PC-3 (cell line): Measurements from ENCODE around the gene ABCC2. TPM values are rescaled to one million over a fixed set of nuclear protein-coding genes. Genes with fewer than 3 reads are reported as not detected.
A peak's percentile ranks its signal among the peaks of the same experiment; 100 is the strongest.

Source experiments
- ATAC-seq: fragments of 200-7000 bp; cut with Tn5 transposase; 2 replicates; pipeline ENCODE4 v1.9.1; 2020; ENCODE audit warnings: mild to moderate bottlenecking, moderate library complexity
- BruUV-seq: library from RNA; stranded (reverse); fragments of 400-500 nt; replicated peaks from 2 replicates; lab custom pipeline; 2021; lab: Mats Ljungman, UMichigan
- CTCF ChIA-PET: fragments of 300-600 bp; sonication (Branson Sonifier 250); formaldehyde crosslinking; loops from one replicate; lab custom pipeline; 2022; ENCODE audit warnings: antibody characterized with exemption; lab: Charles Lee
- POLR2A ChIA-PET: fragments of 300-600 bp; sonication (Branson Sonifier 250); formaldehyde crosslinking; loops from one replicate; lab custom pipeline; 2022; ENCODE audit warnings: antibody characterized with exemption; ENCODE audit not compliant: unreplicated experiment; lab: Charles Lee
- DNase-seq: peaks from one replicate; pipeline ENCODE4 v3.0.0-alpha.2; 2015
- H2AFZ ChIP-seq: fragments of 300-600 bp; sonication (generic); 2 replicates; pipeline ENCODE4 v1.6.0; 2016; ENCODE audit warnings: antibody characterized with exemption, low read length
- H3F3A ChIP-seq: fragments of 300-600 bp; sonication (generic); one replicate; pipeline ENCODE4 v1.6.0; 2017; ENCODE audit warnings: antibody characterized with exemption, low read length, control low read depth, mild to moderate bottlenecking; ENCODE audit not compliant: unreplicated experiment
- H3K27ac ChIP-seq: fragments of 300-600 bp; sonication (generic); 2 replicates; pipeline ENCODE4 v1.5.1; 2016; ENCODE audit warnings: mild to moderate bottlenecking, low read length
- H3K27me3 ChIP-seq: fragments of 300-600 bp; sonication (generic); 2 replicates; pipeline ENCODE4 v1.6.1; 2016; ENCODE audit warnings: low read length, mixed read lengths
- H3K36me3 ChIP-seq: fragments of 300-600 bp; sonication (generic); 2 replicates; pipeline ENCODE4 v1.6.1; 2016; ENCODE audit warnings: low read depth, mixed run types, low read length, mixed read lengths
- H3K4me1 ChIP-seq: fragments of 300-600 bp; sonication (generic); 2 replicates; pipeline ENCODE4 v1.5.1; 2016; ENCODE audit warnings: low read length; ENCODE audit not compliant: insufficient read depth
- H3K4me2 ChIP-seq: fragments of 300-600 bp; sonication (generic); 2 replicates; pipeline ENCODE4 v1.6.0; 2016; ENCODE audit warnings: low read length
- H3K4me3 ChIP-seq: fragments of 300-600 bp; sonication (generic); 2 replicates; pipeline ENCODE4 v1.5.1; 2016; ENCODE audit warnings: mild to moderate bottlenecking, low read length, mixed read lengths
- H3K79me2 ChIP-seq: fragments of 300-600 bp; sonication (generic); 2 replicates; pipeline ENCODE4 v1.6.1; 2017; ENCODE audit warnings: low read length, mixed read lengths
- H3K9ac ChIP-seq: fragments of 300-600 bp; sonication (generic); 2 replicates; pipeline ENCODE4 v1.6.0; 2016; ENCODE audit warnings: mild to moderate bottlenecking, low read length
- H3K9me2 ChIP-seq: fragments of 300-600 bp; sonication (generic); replicated peaks from 2 replicates; pipeline ENCODE4 v1.6.1; 2016; ENCODE audit warnings: mixed run types, low read length, mixed read lengths
- H3K9me3 ChIP-seq: fragments of 300-600 bp; sonication (generic); 2 replicates; pipeline ENCODE4 v1.6.1; 2016; ENCODE audit warnings: low read length, mixed read lengths
- H4K20me1 ChIP-seq: fragments of 300-600 bp; sonication (generic); 2 replicates; pipeline ENCODE4 v1.6.1; 2016; ENCODE audit warnings: low read length, mixed read lengths
- CTCF ChIP-seq: fragments of 300-600 bp; sonication (generic); conservative IDR thresholded peaks from 2 replicates; pipeline ENCODE4 v1.5.1; 2017; ENCODE audit warnings: antibody characterized with exemption, low read depth, mild to moderate bottlenecking, low read length
- EZH2 ChIP-seq: fragments of 300-600 bp; sonication (generic); IDR thresholded peaks from one replicate; pipeline ENCODE4 v1.6.1; 2017; ENCODE audit warnings: antibody characterized with exemption, mild to moderate bottlenecking, low read length; ENCODE audit not compliant: unreplicated experiment
- EZH2phosphoT487 ChIP-seq: fragments of 300-600 bp; sonication (generic); IDR thresholded peaks from 2 replicates; pipeline ENCODE4 v1.6.1; 2018; ENCODE audit warnings: mild to moderate bottlenecking, antibody characterized with exemption, low read length, borderline replicate concordance
- intact Hi-C: fragments of 100-400 bp; cut with micrococcal nuclease; formaldehyde crosslinking; loops from 2 replicates; pipeline ENCODE4 v1.9.0; 2023
- total RNA-seq: library from RNA; depleted of rRNA; stranded (reverse); fragments of >200 nt; gene quantifications from 2 replicates; pipeline ENCODE4 v1.2.3, GENCODE V29; 2014

Gene ABCC2
- total RNA-seq, 1 experiment from 2014 or later = 2.4 TPM

- Histone ChIP-seq H3K4me2 (no peak overlapping the region), H3K9me2 (no peaks in the 10 kb centered on the region), H3K27ac (peak overlapping the region; percentile 74), H3K36me3 (no peaks in the 10 kb centered on the region), H3K4me1 (peaks cover 48% of the 10 kb centered on the region), H3K4me3 (no peak overlapping the region), H3K27me3 (no peaks in the 10 kb centered on the region), H3K79me2 (no peaks in the 10 kb centered on the region), H3K9ac (no peak overlapping the region; the same call in 1 of the 2 replicates), H3F3A (peaks cover 5% of the 10 kb centered on the region), H3K9me3 (no peaks in the 10 kb centered on the region), H4K20me1 (no peaks in the 10 kb centered on the region), H2AFZ (peak overlapping the region; percentile 42)
- POLR2A ChIA-PET = no interaction called here
- no TSS peak for BruUV-seq
- CTCF ChIA-PET = no interaction called here
- DNase-seq = peak; percentile 59
- intact Hi-C loops = no loop called here
- peak; percentile 18; the same call in 1 of the 2 replicates for ATAC-seq
- TF ChIP-seq CTCF (no peak), EZH2 (no peak), EZH2phosphoT487 (no peak)
These were observed 1.7 kb downstream of the ABCC2 start for GRCh38 chr10:99784016-99784726.

GRCh38 chr10:99784727-99785441 is 2.4 kb downstream of the ABCC2 start:
- ATAC-seq (peak; percentile 32; the same call in 1 of the 2 replicates), DNase-seq (peak; percentile 49)
- H3K79me2 ChIP-seq = no peaks in the 10 kb centered on the region
- no peaks in the 10 kb centered on the region for H3K9me3 ChIP-seq
- H3K4me1 ChIP-seq = peaks cover 43% of the 10 kb centered on the region
- H3K36me3 ChIP-seq = no peaks in the 10 kb centered on the region
- H3K4me3 ChIP-seq = no peak overlapping the region
- no peak overlapping the region for H3K4me2 ChIP-seq
- no TSS peak for BruUV-seq
- no peak overlapping the region for H3K9ac ChIP-seq
- H4K20me1 ChIP-seq = no peaks in the 10 kb centered on the region
- H3F3A ChIP-seq = no peaks in the 10 kb centered on the region
- intact Hi-C loops = no loop called here
- no peak for TF ChIP-seq EZH2phosphoT487
- no peak for TF ChIP-seq CTCF
- TF ChIP-seq EZH2 = no peak
- ChIA-PET CTCF (interaction anchor here (0.6 kb wide), 1 partner anchor 30 kb away, joined by 3 read pairs; no protein-coding TSS in a partner anchor), POLR2A (no interaction called here)
- H3K27ac ChIP-seq = peak overlapping the region; percentile 74
- peak overlapping the region; percentile 42 for H2AFZ ChIP-seq
- no peaks in the 10 kb centered on the region for H3K9me2 ChIP-seq
- no peaks in the 10 kb centered on the region for H3K27me3 ChIP-seq

GRCh38 chr10:99785646-99786045 is 3.2 kb downstream of the ABCC2 start:
- H4K20me1 ChIP-seq = no peaks in the 10 kb centered on the region
- H3K27me3 ChIP-seq = no peaks in the 10 kb centered on the region
- H3K4me1 ChIP-seq = peaks cover 37% of the 10 kb centered on the region
- H2AFZ ChIP-seq = no peak overlapping the region
- no peak overlapping the region for H3K4me3 ChIP-seq
- ATAC-seq (peak; percentile 60), DNase-seq (peak; percentile 76)
- H3K9me3 ChIP-seq = no peaks in the 10 kb centered on the region
- no peaks in the 10 kb centered on the region for H3K36me3 ChIP-seq
- H3K4me2 ChIP-seq = no peak overlapping the region
- peak overlapping the region; percentile 74 for H3K27ac ChIP-seq
- no peaks in the 10 kb centered on the region for H3K79me2 ChIP-seq
- ChIA-PET POLR2A (no interaction called here), CTCF (no interaction called here)
- no peaks in the 10 kb centered on the region for H3F3A ChIP-seq
- no peak for TF ChIP-seq CTCF
- H3K9me2 ChIP-seq = no peaks in the 10 kb centered on the region
- intact Hi-C loops = no loop called here
- no TSS peak for BruUV-seq
- no peak overlapping the region for H3K9ac ChIP-seq
